HG02610 (cell line): ENCODE measurements around the gene MUL1.

Source experiments
- ATAC-seq: cut with Tn5 transposase; IDR thresholded peaks from one replicate; pipeline ENCODE4 v1.9.1; 2021; ENCODE audit warnings: mild to moderate bottlenecking, moderate library complexity; ENCODE audit not compliant: unreplicated experiment

MUL1 gene

DNA sequence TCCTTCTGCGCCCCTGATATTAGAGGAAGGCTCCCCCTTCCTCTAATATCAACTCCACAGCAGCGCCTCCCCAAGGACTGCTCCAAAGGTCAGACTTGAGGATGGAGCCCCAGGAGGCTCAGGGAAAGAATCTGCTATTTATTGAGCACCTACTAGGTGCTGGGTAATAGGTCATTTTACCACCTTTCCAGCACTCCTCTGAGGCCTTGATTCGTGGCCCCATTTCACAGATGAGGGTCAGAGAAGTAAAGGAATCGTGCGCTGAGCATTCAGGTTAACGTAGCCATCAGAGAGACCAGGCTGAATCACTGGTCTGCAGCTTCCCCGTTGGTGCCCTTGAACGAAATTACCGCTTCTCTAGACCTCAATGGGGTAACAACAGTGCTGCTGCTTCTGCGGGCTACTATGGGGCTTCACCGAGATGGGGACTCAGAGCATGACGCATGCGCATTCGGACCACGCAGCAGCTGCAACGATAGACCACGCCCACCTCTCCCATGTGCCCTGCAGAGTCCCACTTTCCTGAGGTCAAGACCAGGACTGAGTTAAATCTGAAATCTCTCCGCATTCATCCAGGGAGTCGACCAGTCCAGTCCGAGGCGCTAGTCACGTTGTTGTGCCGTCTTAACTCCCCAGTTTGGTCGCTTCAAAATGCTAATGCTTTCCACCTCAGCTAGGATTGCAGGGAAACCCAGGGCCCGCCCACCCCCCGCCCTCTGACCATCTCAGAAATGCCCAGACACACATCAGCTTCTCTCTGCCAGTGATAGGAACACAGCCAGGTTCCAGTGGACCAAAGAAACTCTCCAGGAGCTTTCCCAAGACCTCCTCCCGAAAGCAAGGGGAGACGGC, 34.9 kb downstream of the MUL1 start:
- ATAC-seq: no peak

DNA sequence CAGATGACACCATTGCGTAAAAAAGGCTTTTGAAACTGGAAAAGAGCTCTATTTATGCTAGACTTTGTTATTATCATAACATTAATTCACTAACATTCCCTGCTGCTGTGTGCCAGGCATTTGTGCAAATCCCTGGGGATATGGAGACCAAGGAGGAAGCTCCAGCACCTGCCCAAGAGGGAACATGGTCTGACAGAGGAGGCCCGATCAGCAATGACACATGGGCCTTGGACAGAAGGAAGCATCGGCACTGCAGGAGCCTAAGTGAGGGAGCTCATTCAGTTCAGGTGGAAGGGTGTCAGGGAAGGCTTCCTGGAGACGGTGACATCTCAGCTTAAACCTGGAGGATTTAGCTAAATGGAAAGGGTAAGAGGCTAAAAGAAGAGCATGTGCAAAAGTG, 35.8 kb downstream of the MUL1 start:
- ATAC-seq: no peak

DNA sequence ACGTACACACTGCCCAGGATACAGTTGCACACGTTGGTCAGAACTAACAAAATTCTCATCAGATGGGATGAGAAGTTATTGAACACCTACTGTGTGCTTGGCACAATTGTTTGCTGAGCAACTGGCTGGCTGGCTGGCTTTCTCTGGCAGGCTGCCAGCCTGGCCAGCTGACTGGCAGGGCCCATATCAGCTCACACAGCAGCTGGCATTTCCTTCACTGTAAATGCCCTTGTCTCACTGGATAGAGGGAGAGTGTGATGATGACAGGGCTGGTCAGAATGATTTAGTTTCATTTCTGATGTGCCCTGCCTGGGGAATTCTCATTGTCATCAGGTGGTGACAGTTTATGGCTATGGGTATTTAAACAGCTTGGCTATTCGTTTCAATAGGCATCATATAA, 37.8 kb downstream of the MUL1 start:
- no peak for ATAC-seq

DNA sequence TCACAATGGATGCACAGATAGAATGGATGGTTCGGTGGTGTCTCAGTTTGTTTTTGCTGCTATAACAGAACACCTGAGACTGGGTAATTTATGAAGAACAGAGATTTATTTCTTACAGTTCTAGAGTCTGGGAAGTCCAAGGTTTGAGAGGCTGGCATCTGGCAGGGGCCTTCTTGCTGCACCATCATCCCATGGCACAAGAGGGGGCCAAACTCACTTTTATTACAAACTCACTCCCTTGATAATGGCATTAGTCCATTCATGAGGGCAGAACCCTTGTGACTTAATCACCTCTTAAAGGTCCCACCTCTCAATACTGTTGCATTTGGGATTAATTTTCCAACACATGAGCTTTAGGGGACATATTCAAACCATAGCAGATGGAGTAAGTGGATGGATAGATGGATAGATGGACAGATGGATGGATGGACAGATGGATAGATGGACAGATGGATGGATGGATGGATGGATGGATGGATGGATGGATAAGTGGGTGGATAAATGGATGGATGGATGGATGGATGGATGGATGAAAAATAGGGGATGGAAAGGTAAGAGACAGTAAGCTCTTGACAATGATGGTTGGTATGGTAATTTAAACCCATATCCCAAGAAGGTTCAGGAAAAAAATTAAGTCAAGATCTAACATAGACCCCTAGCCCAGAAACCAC, 38.4 kb downstream of the MUL1 start:
- ATAC-seq: no peak

DNA sequence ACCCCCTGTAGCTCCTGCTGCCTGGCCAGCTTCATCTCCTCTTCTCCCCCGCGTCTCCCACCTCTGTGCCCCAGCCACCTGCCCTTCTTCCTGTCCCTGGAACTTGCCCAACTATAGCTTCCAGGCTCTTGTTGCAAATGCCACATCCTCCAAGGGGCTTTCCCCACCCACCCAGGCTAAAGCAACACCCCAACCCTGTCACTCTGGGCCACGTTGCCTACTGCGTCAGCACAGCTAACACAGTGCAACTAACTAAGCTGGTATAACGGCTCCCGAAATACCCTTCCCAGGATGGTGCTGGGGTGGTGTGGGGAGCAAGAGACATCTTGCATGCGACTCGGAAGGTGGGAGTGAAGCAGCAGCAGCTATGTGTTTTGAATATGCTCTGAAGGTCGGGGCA, 41.7 kb downstream of the MUL1 start:
- ATAC-seq: no peak

DNA sequence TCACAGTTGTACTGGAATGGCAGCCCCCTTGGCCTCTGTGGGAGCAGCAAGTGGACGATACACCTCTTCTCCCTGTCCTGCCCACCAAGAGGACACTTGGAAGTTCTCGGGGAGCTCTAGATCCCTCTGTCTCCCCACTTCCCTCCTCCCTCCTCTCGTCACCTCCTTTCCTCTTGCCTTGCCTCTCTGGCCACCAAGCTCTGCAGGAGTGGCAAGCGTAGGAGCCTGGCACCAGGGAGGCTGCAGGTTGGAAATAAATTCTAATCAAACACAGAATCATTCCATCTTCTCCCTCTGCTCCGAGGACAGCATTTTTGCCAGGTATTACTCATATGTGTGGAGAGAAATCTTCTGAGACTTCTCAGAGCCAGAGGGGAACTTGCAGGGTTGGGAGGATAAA, 42.8 kb downstream of the MUL1 start:
- ATAC-seq: no peak

DNA sequence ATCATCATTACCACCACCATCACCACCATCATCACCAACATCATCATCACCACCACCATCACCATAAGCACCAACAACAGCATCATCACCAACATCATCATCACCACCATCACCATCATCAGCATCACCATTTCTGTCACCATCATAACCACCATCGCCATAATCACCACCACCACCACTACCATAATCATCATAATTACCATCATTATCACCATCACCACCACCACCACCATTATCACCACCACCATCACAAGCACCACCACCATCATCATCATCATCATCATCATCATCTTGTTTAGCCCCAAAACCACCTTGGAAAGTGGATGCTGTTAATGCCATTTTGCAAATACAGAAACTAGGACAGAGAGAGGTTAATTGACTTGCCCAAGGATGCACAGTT, 44.4 kb downstream of the MUL1 start:
- no peak for ATAC-seq

DNA sequence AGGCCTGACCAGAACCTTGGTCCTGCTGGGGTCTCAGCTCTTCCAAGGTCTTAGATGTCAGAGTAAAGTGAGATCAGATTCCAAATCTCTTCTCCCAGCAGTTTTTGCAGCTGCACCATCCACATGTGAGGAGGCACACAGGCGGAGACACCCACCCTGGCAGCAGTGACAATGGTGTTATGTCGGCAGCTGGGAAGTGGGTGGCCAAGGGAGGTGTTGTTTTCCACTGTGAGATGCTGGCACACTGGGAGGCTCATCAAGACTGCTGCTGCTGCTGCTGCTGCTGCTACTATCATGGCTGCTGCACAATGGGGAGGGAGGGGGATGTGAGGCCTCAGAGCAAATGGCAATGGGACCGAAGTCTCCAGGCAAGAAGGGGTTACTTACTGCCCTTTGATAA, 45.6 kb downstream of the MUL1 start:
- no peak for ATAC-seq

DNA sequence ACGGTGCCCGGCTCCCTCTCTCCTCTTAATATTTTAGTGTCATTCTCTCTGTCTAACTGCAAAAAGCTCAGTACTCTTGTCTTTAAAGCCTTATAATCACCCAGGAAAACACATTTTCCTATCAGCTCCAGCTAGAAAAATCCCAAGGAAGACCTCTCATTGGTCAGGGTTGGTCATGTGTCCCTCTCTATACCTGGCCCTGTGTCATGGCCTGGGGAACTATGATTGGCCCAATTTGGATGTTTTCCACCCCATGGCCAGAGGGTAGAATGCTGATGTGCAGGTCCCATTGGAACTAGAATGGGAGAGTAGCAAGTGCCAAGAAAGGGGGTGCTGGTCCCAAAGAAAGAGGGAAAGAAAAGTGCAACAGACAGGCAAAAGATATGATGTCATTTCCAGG, 49.2 kb downstream of the MUL1 start:
- no peak for ATAC-seq

DNA sequence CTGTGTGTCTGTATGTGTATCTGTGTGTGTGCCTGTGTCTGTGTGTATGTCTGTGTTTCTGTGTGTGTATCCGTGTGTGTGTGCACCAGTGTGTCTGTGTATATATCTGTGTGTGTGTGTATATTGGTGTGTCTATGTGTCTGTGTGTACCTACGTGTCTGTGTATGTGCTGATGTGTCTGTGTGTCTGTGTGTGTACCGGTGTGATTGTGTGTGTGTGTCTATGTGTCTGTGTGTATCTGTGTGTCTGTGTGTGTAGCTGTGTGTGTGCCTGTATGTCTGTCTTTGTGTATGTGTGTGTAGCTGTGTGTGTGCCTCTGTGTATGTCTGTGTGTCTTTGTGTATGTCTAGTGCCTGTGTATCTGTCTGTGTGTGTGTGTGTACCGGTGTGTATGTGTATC, 53.9 kb downstream of the MUL1 start:
- ATAC-seq: no peak

DNA sequence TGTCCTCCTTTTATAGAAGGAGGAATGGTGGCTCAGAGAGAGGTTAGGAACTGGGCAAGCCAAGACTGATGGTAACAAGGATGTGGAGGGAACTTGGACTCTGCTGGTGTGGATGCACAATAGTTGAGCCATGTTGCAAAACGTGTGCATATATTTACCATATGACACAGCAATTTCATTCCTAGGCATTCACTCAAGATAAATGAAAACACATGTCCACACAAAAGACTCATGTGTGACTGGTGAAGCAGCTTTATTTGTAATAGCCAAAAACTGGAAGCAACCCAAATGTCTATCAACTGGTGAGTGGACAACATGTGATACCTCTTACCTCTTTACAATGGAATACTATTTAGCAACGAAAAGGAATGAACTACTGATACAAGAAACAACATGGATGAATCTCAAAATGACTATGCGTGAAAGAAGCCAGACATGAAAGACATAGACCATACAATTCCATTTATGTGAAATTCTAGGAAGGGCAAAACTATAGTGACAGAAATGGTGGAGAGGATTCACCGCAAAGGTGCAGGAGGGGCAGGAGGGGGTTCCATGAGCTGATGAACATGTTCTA, 58.1 kb downstream of the MUL1 start:
- no peak for ATAC-seq
